WTC11 (cell line): ENCODE measurements around the gene DYSF. TPM values are rescaled to one million over a fixed set of nuclear protein-coding genes. Genes with fewer than 3 reads are reported as not detected.
A peak's percentile ranks its signal among the peaks of the same experiment; 100 is the strongest.

Experiments used
- ATAC-seq: fragments of 200-7000 bp; cut with Tn5 transposase; 2 replicates; pipeline ENCODE4 v1.10.0; 2021; ENCODE audit warnings: mild to moderate bottlenecking, moderate library complexity
- CTCF ChIA-PET: fragments of 300-600 bp; sonication (Branson Sonifier 250); formaldehyde crosslinking; loops from one replicate; lab custom pipeline; 2021; ENCODE audit warnings: antibody characterized with exemption; lab: Charles Lee
- POLR2A ChIA-PET: fragments of 350-600 bp; sonication (Branson Sonifier 250); formaldehyde crosslinking; loops from one replicate; lab custom pipeline; 2021; ENCODE audit warnings: antibody characterized with exemption; lab: Charles Lee
- DNase-seq: peaks from one replicate; pipeline ENCODE4 v3.0.0; 2021; ENCODE audit warnings: low spot score
- H3K27ac Mint-ChIP-seq: 2 replicates; pipeline ENCODE4 v1.8.0; 2021; ENCODE audit warnings: mixed read lengths
- H3K27me3 Mint-ChIP-seq: 2 replicates; pipeline ENCODE4 v1.8.0; 2021; ENCODE audit warnings: low read depth, mild to moderate bottlenecking, moderate library complexity, mixed read lengths
- H3K36me3 Mint-ChIP-seq: 2 replicates; pipeline ENCODE4 v1.8.0; 2021; ENCODE audit warnings: mixed read lengths
- H3K4me1 Mint-ChIP-seq: 2 replicates; pipeline ENCODE4 v1.8.0; 2022; ENCODE audit warnings: mixed read lengths
- H3K4me3 Mint-ChIP-seq: 2 replicates; pipeline ENCODE4 v1.8.0; 2021; ENCODE audit warnings: mild to moderate bottlenecking, moderate library complexity, mixed read lengths
- H3K9me3 Mint-ChIP-seq: 2 replicates; pipeline ENCODE4 v1.8.0; 2021; ENCODE audit warnings: mixed read lengths
- E2F1 ChIP-seq: sonication (generic); formaldehyde crosslinking; IDR thresholded peaks from 2 replicates; pipeline ENCODE4 v1.8.0; 2022; ENCODE audit warnings: mild to moderate bottlenecking, missing genetic modification reagents
- ESRRA ChIP-seq: sonication (generic); formaldehyde crosslinking; IDR thresholded peaks from 2 replicates; pipeline ENCODE4 v1.8.1; 2022; ENCODE audit warnings: mild to moderate bottlenecking, missing genetic modification reagents, borderline replicate concordance
- GTF2I ChIP-seq: fragments of 250-450 bp; sonication (Bioruptor Pico); conservative IDR thresholded peaks from 2 replicates; pipeline ENCODE4 v1.4.0; 2021; ENCODE audit warnings: mild to moderate bottlenecking
- HMGA2 ChIP-seq: fragments of 250-450 bp; sonication (Bioruptor Pico); IDR thresholded peaks from 2 replicates; pipeline ENCODE4 v1.4.0; 2021; ENCODE audit warnings: mild to moderate bottlenecking, moderate library complexity
- JUN ChIP-seq: sonication (generic); formaldehyde crosslinking; IDR thresholded peaks from 2 replicates; pipeline ENCODE4 v1.8.0; 2023; ENCODE audit warnings: mild to moderate bottlenecking, missing genetic modification reagents
- KAT7 ChIP-seq: sonication (generic); formaldehyde crosslinking; IDR thresholded peaks from 2 replicates; pipeline ENCODE4 v1.8.1; 2023; ENCODE audit warnings: missing genetic modification reagents, mild to moderate bottlenecking, borderline replicate concordance
- MXD4 ChIP-seq: fragments of 250-450 bp; sonication (Bioruptor Pico); IDR thresholded peaks from 2 replicates; pipeline ENCODE4 v1.8.0; 2021; ENCODE audit warnings: mild to moderate bottlenecking, moderate library complexity, borderline replicate concordance
- OVOL2 ChIP-seq: fragments of 250-450 bp; sonication (Bioruptor Pico); IDR thresholded peaks from 2 replicates; pipeline ENCODE4 v1.9.0; 2021; ENCODE audit warnings: mild to moderate bottlenecking, borderline replicate concordance
- RELA ChIP-seq: sonication (generic); formaldehyde crosslinking; IDR thresholded peaks from 2 replicates; pipeline ENCODE4 v1.8.1; 2022; ENCODE audit warnings: missing genetic modification reagents, mild to moderate bottlenecking, borderline replicate concordance
- RORB ChIP-seq: fragments of 250-450 bp; sonication (Bioruptor Pico); IDR thresholded peaks from 2 replicates; pipeline ENCODE4 v1.9.0; 2021; ENCODE audit warnings: mild to moderate bottlenecking
- ZNF121 ChIP-seq: sonication (generic); formaldehyde crosslinking; IDR thresholded peaks from 2 replicates; pipeline ENCODE4 v1.8.0; 2023; ENCODE audit warnings: missing genetic modification reagents
- ZNF281 ChIP-seq: sonication (generic); formaldehyde crosslinking; IDR thresholded peaks from 2 replicates; pipeline ENCODE4 v1.8.0; 2023; ENCODE audit warnings: mild to moderate bottlenecking, missing genetic modification reagents
- total RNA-seq: library from RNA; stranded (reverse); gene quantifications from 3 replicates; pipeline ENCODE4 v1.2.3, GENCODE V29; 2021
- TF ChIP-seq, protein P1 (sequence below): sonication (generic); formaldehyde crosslinking; IDR thresholded peaks from 2 replicates; pipeline ENCODE4 v1.8.0; 2022; ENCODE audit warnings: mild to moderate bottlenecking, missing genetic modification reagents
- TF ChIP-seq, protein P2 (sequence below): sonication (generic); formaldehyde crosslinking; IDR thresholded peaks from 2 replicates; pipeline ENCODE4 v1.8.1; 2022; ENCODE audit warnings: mild to moderate bottlenecking, moderate library complexity, missing genetic modification reagents
- TF ChIP-seq, protein P3 (sequence below): sonication (generic); formaldehyde crosslinking; IDR thresholded peaks from 2 replicates; pipeline ENCODE4 v1.8.0; 2022; ENCODE audit warnings: mild to moderate bottlenecking, missing genetic modification reagents
- TF ChIP-seq, protein P4 (sequence below): sonication (generic); formaldehyde crosslinking; IDR thresholded peaks from 2 replicates; pipeline ENCODE4 v1.8.1; 2022; ENCODE audit warnings: low read depth, missing genetic modification reagents, borderline replicate concordance
- TF ChIP-seq, protein P5 (sequence below): fragments of 250-450 bp; sonication (Bioruptor Pico); IDR thresholded peaks from 2 replicates; pipeline ENCODE4 v1.9.0; 2021; ENCODE audit warnings: mild to moderate bottlenecking
- TF ChIP-seq, protein P6 (sequence below): sonication (generic); formaldehyde crosslinking; IDR thresholded peaks from 2 replicates; pipeline ENCODE4 v1.8.0; 2023; ENCODE audit warnings: missing genetic modification reagents

DYSF gene
- total RNA-seq, 1 experiment from 2014 or later: 14.8 TPM

- H3K4me1 Mint-ChIP-seq: no peaks in the 10 kb centered on the region
- H3K9me3 Mint-ChIP-seq: peaks cover 4% of the 10 kb centered on the region; the same call in 1 of the 2 replicates
- no peaks in the 10 kb centered on the region for H3K36me3 Mint-ChIP-seq
- DNase-seq: no peak
- ChIA-PET POLR2A (no interaction called here), CTCF (no interaction called here)
- peaks cover 3% of the 10 kb centered on the region; the same call in 1 of the 2 replicates for H3K27me3 Mint-ChIP-seq
- TF ChIP-seq, protein P1, sequence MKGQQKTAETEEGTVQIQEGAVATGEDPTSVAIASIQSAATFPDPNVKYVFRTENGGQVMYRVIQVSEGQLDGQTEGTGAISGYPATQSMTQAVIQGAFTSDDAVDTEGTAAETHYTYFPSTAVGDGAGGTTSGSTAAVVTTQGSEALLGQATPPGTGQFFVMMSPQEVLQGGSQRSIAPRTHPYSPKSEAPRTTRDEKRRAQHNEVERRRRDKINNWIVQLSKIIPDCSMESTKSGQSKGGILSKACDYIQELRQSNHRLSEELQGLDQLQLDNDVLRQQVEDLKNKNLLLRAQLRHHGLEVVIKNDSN: no peak
- TF ChIP-seq MXD4 (CRISPR knock-in tag): no peak
- TF ChIP-seq, protein P2, sequence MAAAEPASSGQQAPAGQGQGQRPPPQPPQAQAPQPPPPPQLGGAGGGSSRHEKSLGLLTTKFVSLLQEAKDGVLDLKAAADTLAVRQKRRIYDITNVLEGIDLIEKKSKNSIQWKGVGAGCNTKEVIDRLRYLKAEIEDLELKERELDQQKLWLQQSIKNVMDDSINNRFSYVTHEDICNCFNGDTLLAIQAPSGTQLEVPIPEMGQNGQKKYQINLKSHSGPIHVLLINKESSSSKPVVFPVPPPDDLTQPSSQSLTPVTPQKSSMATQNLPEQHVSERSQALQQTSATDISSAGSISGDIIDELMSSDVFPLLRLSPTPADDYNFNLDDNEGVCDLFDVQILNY: no peak
- TF ChIP-seq, protein P3, sequence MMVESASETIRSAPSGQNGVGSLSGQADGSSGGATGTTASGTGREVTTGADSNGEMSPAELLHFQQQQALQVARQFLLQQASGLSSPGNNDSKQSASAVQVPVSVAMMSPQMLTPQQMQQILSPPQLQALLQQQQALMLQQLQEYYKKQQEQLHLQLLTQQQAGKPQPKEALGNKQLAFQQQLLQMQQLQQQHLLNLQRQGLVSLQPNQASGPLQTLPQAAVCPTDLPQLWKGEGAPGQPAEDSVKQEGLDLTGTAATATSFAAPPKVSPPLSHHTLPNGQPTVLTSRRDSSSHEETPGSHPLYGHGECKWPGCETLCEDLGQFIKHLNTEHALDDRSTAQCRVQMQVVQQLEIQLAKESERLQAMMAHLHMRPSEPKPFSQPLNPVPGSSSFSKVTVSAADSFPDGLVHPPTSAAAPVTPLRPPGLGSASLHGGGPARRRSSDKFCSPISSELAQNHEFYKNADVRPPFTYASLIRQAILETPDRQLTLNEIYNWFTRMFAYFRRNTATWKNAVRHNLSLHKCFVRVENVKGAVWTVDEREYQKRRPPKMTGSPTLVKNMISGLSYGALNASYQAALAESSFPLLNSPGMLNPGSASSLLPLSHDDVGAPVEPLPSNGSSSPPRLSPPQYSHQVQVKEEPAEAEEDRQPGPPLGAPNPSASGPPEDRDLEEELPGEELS (CRISPR knock-in tag): no peak
- no peak for TF ChIP-seq JUN (CRISPR knock-in tag)
- TF ChIP-seq, protein P4, sequence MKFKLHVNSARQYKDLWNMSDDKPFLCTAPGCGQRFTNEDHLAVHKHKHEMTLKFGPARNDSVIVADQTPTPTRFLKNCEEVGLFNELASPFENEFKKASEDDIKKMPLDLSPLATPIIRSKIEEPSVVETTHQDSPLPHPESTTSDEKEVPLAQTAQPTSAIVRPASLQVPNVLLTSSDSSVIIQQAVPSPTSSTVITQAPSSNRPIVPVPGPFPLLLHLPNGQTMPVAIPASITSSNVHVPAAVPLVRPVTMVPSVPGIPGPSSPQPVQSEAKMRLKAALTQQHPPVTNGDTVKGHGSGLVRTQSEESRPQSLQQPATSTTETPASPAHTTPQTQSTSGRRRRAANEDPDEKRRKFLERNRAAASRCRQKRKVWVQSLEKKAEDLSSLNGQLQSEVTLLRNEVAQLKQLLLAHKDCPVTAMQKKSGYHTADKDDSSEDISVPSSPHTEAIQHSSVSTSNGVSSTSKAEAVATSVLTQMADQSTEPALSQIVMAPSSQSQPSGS (CRISPR knock-in tag): no peak
- TF ChIP-seq KAT7: no peak
- TF ChIP-seq RORB (CRISPR knock-in tag): no peak
- no peak overlapping the region for H3K27ac Mint-ChIP-seq
- H3K4me3 Mint-ChIP-seq: no peak overlapping the region
- ATAC-seq: no peak
Observed at GRCh38 chr2:71730785-71731383, 277.5 kb downstream of the DYSF start.

DNA sequence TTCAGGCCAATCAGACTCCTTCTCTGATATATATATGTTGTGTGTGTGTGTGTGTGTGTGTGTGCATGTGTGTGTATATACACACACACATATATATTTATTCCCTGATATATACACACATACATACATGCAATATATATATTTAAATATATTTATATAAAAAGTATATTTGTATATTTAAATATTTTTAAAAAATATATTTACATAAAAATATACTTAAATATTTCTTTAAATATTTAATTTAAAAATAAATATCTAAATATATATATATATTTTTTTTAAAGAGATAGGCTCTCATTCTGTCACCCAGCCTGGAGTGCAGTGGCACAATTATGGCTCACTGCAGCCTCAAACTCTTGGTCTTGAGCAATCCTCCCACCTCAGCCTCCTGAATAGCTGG lies 281.3 kb downstream of the DYSF start:
- ChIA-PET CTCF (no interaction called here), POLR2A (no interaction called here)
- Mint-ChIP-seq H3K36me3 (no peaks in the 10 kb centered on the region), H3K9me3 (peaks cover 14% of the 10 kb centered on the region), H3K4me3 (no peak overlapping the region), H3K27me3 (peaks cover 3% of the 10 kb centered on the region), H3K4me1 (no peaks in the 10 kb centered on the region), H3K27ac (no peak overlapping the region)
- TF ChIP-seq, protein P5, sequence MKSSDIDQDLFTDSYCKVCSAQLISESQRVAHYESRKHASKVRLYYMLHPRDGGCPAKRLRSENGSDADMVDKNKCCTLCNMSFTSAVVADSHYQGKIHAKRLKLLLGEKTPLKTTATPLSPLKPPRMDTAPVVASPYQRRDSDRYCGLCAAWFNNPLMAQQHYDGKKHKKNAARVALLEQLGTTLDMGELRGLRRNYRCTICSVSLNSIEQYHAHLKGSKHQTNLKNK (CRISPR knock-in tag): no peak
- peak; percentile 96; the same call in 1 of the 2 replicates for TF ChIP-seq HMGA2 (CRISPR knock-in tag)
- TF ChIP-seq, protein P3 (CRISPR knock-in tag): no peak
- no peak for DNase-seq
- no peak for ATAC-seq

DNA sequence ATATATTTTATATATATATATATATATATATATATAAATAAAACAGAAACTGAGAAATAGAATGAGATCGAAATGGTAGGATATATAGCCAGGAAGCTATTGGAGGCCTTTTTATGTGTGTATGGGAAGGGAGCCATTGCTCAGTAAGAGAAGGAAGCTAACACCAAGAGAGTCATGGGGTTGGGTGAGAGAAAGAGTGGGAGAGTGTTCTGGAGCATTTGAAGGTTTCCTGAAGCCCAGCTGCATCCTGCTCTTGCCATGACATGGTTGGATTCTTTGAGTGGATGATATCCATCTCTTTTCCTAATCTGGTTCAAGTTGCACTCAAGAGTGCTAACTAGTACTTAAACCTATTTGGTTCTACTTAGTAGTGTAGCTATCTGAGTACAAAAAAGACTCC lies 282.3 kb downstream of the DYSF start:
- no peaks in the 10 kb centered on the region for H3K4me1 Mint-ChIP-seq
- ChIA-PET POLR2A (no interaction called here), CTCF (no interaction called here)
- peaks cover 3% of the 10 kb centered on the region for H3K27me3 Mint-ChIP-seq
- H3K4me3 Mint-ChIP-seq: no peak overlapping the region
- DNase-seq (no peak), ATAC-seq (no peak)
- no peaks in the 10 kb centered on the region for H3K36me3 Mint-ChIP-seq
- H3K9me3 Mint-ChIP-seq: peaks cover 25% of the 10 kb centered on the region
- TF ChIP-seq ESRRA: no peak
- no peak for TF ChIP-seq GTF2I (CRISPR knock-in tag)
- TF ChIP-seq, protein P5 (CRISPR knock-in tag): no peak
- no peak for TF ChIP-seq ZNF281 (CRISPR knock-in tag)
- no peak for TF ChIP-seq E2F1 (CRISPR knock-in tag)
- TF ChIP-seq RELA (CRISPR knock-in tag): no peak
- no peak for TF ChIP-seq HMGA2 (CRISPR knock-in tag)
- no peak for TF ChIP-seq OVOL2 (CRISPR knock-in tag)
- TF ChIP-seq, protein P6, sequence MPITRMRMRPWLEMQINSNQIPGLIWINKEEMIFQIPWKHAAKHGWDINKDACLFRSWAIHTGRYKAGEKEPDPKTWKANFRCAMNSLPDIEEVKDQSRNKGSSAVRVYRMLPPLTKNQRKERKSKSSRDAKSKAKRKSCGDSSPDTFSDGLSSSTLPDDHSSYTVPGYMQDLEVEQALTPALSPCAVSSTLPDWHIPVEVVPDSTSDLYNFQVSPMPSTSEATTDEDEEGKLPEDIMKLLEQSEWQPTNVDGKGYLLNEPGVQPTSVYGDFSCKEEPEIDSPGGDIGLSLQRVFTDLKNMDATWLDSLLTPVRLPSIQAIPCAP (CRISPR knock-in tag): no peak
- no peak for TF ChIP-seq ZNF121
- no peak overlapping the region for H3K27ac Mint-ChIP-seq
